ENCODE measurements around the gene THSD7B. TPM values are rescaled to one million over a fixed set of nuclear protein-coding genes. Genes with fewer than 3 reads are reported as not detected.

Gene THSD7B
- total RNA-seq, 1 experiment from 2014 or later, result 6.9 TPM

GRCh38 chr2:137367361-137367760 lies 602.0 kb downstream of the THSD7B start:
- no peak overlapping the region for H3K4me3 ChIP-seq (ENCODE audit: low read depth, low read length)
- POLR2A ChIA-PET, result interaction anchor here (0.6 kb wide), 1 partner anchor 606 kb away, joined by 3 read pairs; no protein-coding TSS in a partner anchor
- H3K27me3 ChIP-seq (replicated peaks; ENCODE audit: control insufficient read depth, insufficient read depth, low read length), result no peaks in the 10 kb centered on the region
- H3K27me3 Mint-ChIP-seq (ENCODE audit: insufficient read depth, unreplicated experiment), result no peaks in the 10 kb centered on the region
- no peak overlapping the region for H3K27ac Mint-ChIP-seq (ENCODE audit: unreplicated experiment)
- H3K4me3 Mint-ChIP-seq (ENCODE audit: unreplicated experiment), result no peak overlapping the region
- no TSS peak for BruUV-seq (replicated peaks)
- intact Hi-C loops (cut with micrococcal nuclease; ENCODE audit: unreplicated experiment), result no loop called here
- no peaks in the 10 kb centered on the region for H3K36me3 ChIP-seq (ENCODE audit: control insufficient read depth, insufficient read depth, low read length)
- no peaks in the 10 kb centered on the region for H3K36me3 Mint-ChIP-seq (ENCODE audit: insufficient read depth, unreplicated experiment)
- no peaks in the 10 kb centered on the region for H3K9me3 ChIP-seq
- no peaks in the 10 kb centered on the region for H3K4me1 ChIP-seq
- H3K9me3 Mint-ChIP-seq (ENCODE audit: unreplicated experiment), result peaks cover 14% of the 10 kb centered on the region
- CTCF ChIA-PET, result no interaction called here
- no peak for DNase-seq
- TF ChIP-seq, protein P1, sequence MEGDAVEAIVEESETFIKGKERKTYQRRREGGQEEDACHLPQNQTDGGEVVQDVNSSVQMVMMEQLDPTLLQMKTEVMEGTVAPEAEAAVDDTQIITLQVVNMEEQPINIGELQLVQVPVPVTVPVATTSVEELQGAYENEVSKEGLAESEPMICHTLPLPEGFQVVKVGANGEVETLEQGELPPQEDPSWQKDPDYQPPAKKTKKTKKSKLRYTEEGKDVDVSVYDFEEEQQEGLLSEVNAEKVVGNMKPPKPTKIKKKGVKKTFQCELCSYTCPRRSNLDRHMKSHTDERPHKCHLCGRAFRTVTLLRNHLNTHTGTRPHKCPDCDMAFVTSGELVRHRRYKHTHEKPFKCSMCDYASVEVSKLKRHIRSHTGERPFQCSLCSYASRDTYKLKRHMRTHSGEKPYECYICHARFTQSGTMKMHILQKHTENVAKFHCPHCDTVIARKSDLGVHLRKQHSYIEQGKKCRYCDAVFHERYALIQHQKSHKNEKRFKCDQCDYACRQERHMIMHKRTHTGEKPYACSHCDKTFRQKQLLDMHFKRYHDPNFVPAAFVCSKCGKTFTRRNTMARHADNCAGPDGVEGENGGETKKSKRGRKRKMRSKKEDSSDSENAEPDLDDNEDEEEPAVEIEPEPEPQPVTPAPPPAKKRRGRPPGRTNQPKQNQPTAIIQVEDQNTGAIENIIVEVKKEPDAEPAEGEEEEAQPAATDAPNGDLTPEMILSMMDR (IDR thresholded peaks at IDR 0.05; ENCODE audit: insufficient read depth in 1 of 2, low read depth in 1 of 2, low read length in 1 of 2, severe bottlenecking in 1 of 2, unreplicated experiment in 1 of 2), result no peak
- no peaks in the 10 kb centered on the region for H3K4me1 Mint-ChIP-seq (ENCODE audit: low read depth, unreplicated experiment)

DNA sequence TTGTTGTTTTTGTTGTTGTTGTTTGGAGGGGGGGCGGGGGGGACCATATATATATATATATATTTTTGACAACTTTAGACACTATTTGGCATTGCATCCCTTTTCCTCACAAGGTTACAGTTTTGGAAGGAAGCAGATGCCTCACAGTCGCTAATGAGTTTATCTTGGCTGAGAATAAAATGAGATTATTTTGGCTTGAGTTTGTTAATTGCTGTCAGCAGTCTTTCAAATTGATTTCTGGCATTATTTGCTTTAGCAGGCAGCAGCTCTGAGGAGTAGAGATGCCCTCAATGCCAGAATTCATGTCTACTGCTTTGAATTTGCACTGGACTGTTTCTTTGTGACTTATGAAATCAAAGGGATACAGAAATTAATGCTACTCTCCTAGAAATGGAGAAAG lies 603.8 kb downstream of the THSD7B start:
- TF ChIP-seq, protein P1 (IDR thresholded peaks at IDR 0.05; ENCODE audit: insufficient read depth in 1 of 2, low read depth in 1 of 2, low read length in 1 of 2, severe bottlenecking in 1 of 2, unreplicated experiment in 1 of 2), result no peak
- Mint-ChIP-seq H3K9me3 (ENCODE audit: unreplicated experiment) (no peaks in the 10 kb centered on the region), H3K27me3 (ENCODE audit: insufficient read depth, unreplicated experiment) (no peaks in the 10 kb centered on the region), H3K4me3 (ENCODE audit: unreplicated experiment) (no peak overlapping the region), H3K4me1 (ENCODE audit: low read depth, unreplicated experiment) (no peaks in the 10 kb centered on the region), H3K27ac (ENCODE audit: unreplicated experiment) (no peak overlapping the region), H3K36me3 (ENCODE audit: insufficient read depth, unreplicated experiment) (no peaks in the 10 kb centered on the region)
- Histone ChIP-seq H3K36me3 (ENCODE audit: control insufficient read depth, insufficient read depth, low read length) (no peaks in the 10 kb centered on the region), H3K27me3 (replicated peaks; ENCODE audit: control insufficient read depth, insufficient read depth, low read length) (no peaks in the 10 kb centered on the region), H3K4me3 (ENCODE audit: low read depth, low read length) (no peak overlapping the region), H3K4me1 (no peaks in the 10 kb centered on the region), H3K9me3 (no peaks in the 10 kb centered on the region)
- BruUV-seq (replicated peaks), result no TSS peak
- no peak for DNase-seq
- POLR2A ChIA-PET, result no interaction called here
- CTCF ChIA-PET, result no interaction called here
- intact Hi-C loops (cut with micrococcal nuclease; ENCODE audit: unreplicated experiment), result no loop called here

DNA sequence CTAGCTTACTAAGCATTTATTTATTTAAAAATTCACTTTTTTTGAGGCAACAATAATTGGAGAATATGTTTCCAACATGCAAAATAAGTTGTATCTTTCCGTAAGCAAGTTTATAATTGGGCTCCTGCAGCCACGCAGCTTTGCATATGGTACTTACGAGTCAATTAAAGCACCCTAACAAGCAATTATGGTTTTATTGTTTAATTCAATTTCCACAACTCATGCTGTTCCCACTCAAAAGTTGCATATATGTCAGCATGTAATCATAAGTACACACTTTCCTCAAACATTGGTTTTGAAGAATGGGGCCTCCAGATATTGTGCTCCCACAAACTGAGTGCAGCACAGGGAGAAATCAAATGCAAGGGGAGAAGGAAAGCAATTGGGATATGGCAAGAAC lies 613.8 kb downstream of the THSD7B start:
- CTCF ChIA-PET, result no interaction called here

More for the DNA sequence above, 613.8 kb downstream of the THSD7B start:
- Mint-ChIP-seq H3K27me3 (ENCODE audit: insufficient read depth, unreplicated experiment) (no peaks in the 10 kb centered on the region), H3K4me1 (ENCODE audit: low read depth, unreplicated experiment) (no peaks in the 10 kb centered on the region), H3K36me3 (ENCODE audit: insufficient read depth, unreplicated experiment) (peaks cover 8% of the 10 kb centered on the region), H3K4me3 (ENCODE audit: unreplicated experiment) (no peak overlapping the region), H3K27ac (ENCODE audit: unreplicated experiment) (no peak overlapping the region), H3K9me3 (ENCODE audit: unreplicated experiment) (no peaks in the 10 kb centered on the region)
- H3K9me3 ChIP-seq, result peaks cover 15% of the 10 kb centered on the region
- no peak overlapping the region for H3K4me3 ChIP-seq (ENCODE audit: low read depth, low read length)
- DNase-seq, result no peak
- H3K4me1 ChIP-seq, result no peaks in the 10 kb centered on the region
- TF ChIP-seq, protein P1 (IDR thresholded peaks at IDR 0.05; ENCODE audit: insufficient read depth in 1 of 2, low read depth in 1 of 2, low read length in 1 of 2, severe bottlenecking in 1 of 2, unreplicated experiment in 1 of 2), result no peak
- intact Hi-C loops (cut with micrococcal nuclease; ENCODE audit: unreplicated experiment), result no loop called here
- H3K36me3 ChIP-seq (ENCODE audit: control insufficient read depth, insufficient read depth, low read length), result no peaks in the 10 kb centered on the region; the same call in 1 of the 2 replicates
- no TSS peak for BruUV-seq (replicated peaks)
- no peaks in the 10 kb centered on the region for H3K27me3 ChIP-seq (replicated peaks; ENCODE audit: control insufficient read depth, insufficient read depth, low read length)
- POLR2A ChIA-PET, result no interaction called here

Data from Caco-2 (cell line).